HCT116 (cell line): Measurements from ENCODE around the gene ZNF775.

Source experiments
- CEBPB ChIP-seq: IDR thresholded peaks from 2 replicates; pipeline ENCODE4 v1.6.1; 2012; ENCODE audit warnings: low read depth
- EGR1 ChIP-seq: IDR thresholded peaks from 2 replicates; pipeline ENCODE4 v1.6.1; 2012; ENCODE audit warnings: low read depth
- EZH2 ChIP-seq: fragments of 200-600 bp; sonication (generic); IDR thresholded peaks from 2 replicates; pipeline ENCODE4 v1.6.1; 2017; ENCODE audit warnings: antibody characterized with exemption, mixed run types
- POLR2A ChIP-seq: IDR thresholded peaks from 2 replicates; pipeline ENCODE4 v1.7.0; 2011; ENCODE audit warnings: borderline replicate concordance; ENCODE audit not compliant: insufficient read depth, insufficient read length; ENCODE audit errors: extremely low read depth
- YY1 ChIP-seq: IDR thresholded peaks from 2 replicates; pipeline ENCODE4 v1.6.1; 2011; ENCODE audit warnings: low read length, low read depth, moderate library complexity, mild to moderate bottlenecking; ENCODE audit not compliant: insufficient replicate concordance; ENCODE audit errors: extremely low read depth
- TF ChIP-seq, protein P1 (sequence below), 3 experiments: fragments of 200-600 bp in 1 of 3; sonication (generic) in 1 of 3; IDR thresholded peaks in 2 of 3; conservative IDR thresholded peaks in 1 of 3; 2 replicates each; pipeline ENCODE4 v1.5.1; 2012 to 2017; ENCODE audit warnings: low read depth in 2 of 3, low read length in 2 of 3, antibody characterized with exemption in 1 of 3, borderline replicate concordance in 1 of 3, control low read depth in 1 of 3, mild to moderate bottlenecking in 1 of 3, mixed read lengths in 1 of 3, mixed run types in 1 of 3, moderate library complexity in 1 of 3; ENCODE audit not compliant: insufficient read depth in 1 of 3
- TF ChIP-seq, protein P2 (sequence below): IDR thresholded peaks from 2 replicates; pipeline ENCODE4 v1.6.1; 2012
- TF ChIP-seq, protein P3 (sequence below): IDR thresholded peaks from 2 replicates; pipeline ENCODE4 v1.6.1; 2011; ENCODE audit warnings: mild to moderate bottlenecking, low read length, moderate library complexity; ENCODE audit not compliant: insufficient replicate concordance; ENCODE audit errors: extremely low read depth

DNA sequence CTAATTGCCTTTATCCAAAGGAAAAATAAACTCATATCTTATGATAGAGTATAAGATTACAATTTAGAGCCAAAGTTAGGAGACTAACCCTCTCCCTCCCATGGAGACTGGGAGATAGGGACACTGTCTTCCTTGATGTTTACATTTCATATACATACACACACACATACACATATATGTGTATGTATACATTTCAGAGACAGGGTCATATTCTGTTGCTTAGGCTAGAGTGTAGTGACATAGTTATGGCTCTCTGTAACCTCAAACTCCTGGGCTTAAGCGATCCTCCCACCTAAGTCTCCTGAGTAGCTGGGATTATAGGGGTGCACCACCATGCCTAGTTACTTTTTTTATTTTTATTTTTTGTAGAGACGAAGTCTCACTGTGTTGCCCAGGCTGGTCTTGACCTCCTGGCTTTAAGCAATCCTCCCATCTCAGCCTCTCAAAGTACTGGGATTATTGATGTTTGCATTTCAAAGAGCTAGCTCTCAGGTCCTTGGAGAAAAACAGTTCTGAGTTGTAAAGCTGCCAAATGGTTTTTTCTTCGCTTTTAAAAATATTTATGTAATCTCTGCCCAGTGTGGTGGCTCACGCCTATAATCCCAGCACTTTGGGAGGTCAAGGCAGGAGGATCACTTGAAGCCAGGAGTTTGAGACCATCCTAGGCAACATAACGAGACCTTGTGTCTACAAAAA is 18.6 kb upstream of the ZNF775 start:
- TF ChIP-seq, protein P1, sequence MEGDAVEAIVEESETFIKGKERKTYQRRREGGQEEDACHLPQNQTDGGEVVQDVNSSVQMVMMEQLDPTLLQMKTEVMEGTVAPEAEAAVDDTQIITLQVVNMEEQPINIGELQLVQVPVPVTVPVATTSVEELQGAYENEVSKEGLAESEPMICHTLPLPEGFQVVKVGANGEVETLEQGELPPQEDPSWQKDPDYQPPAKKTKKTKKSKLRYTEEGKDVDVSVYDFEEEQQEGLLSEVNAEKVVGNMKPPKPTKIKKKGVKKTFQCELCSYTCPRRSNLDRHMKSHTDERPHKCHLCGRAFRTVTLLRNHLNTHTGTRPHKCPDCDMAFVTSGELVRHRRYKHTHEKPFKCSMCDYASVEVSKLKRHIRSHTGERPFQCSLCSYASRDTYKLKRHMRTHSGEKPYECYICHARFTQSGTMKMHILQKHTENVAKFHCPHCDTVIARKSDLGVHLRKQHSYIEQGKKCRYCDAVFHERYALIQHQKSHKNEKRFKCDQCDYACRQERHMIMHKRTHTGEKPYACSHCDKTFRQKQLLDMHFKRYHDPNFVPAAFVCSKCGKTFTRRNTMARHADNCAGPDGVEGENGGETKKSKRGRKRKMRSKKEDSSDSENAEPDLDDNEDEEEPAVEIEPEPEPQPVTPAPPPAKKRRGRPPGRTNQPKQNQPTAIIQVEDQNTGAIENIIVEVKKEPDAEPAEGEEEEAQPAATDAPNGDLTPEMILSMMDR (IDR thresholded peaks at IDR 0.05 in 2 of 3, conservative IDR thresholded peaks at IDR 0.05 in 1 of 3; ENCODE audit: borderline replicate concordance in 1 of 3, insufficient read depth in 1 of 3, low read depth in 2 of 3, low read length in 2 of 3): no peak
- TF ChIP-seq EZH2 (no peak), CEBPB (no peak), POLR2A (no peak), YY1 (no peak), EGR1 (no peak)
- TF ChIP-seq, protein P2, sequence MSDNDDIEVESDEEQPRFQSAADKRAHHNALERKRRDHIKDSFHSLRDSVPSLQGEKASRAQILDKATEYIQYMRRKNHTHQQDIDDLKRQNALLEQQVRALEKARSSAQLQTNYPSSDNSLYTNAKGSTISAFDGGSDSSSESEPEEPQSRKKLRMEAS: no peak
- TF ChIP-seq, protein P3, sequence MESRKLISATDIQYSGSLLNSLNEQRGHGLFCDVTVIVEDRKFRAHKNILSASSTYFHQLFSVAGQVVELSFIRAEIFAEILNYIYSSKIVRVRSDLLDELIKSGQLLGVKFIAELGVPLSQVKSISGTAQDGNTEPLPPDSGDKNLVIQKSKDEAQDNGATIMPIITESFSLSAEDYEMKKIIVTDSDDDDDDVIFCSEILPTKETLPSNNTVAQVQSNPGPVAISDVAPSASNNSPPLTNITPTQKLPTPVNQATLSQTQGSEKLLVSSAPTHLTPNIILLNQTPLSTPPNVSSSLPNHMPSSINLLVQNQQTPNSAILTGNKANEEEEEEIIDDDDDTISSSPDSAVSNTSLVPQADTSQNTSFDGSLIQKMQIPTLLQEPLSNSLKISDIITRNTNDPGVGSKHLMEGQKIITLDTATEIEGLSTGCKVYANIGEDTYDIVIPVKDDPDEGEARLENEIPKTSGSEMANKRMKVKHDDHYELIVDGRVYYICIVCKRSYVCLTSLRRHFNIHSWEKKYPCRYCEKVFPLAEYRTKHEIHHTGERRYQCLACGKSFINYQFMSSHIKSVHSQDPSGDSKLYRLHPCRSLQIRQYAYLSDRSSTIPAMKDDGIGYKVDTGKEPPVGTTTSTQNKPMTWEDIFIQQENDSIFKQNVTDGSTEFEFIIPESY: no peak
